ENCODE results near the gene PCDHB7.
"Not testable (repeated sequence)": the region's sequence is repeated elsewhere in the genome, so short reads cannot be mapped to it uniquely, and the experiment has no call there.

PCDHB7 gene

DNA sequence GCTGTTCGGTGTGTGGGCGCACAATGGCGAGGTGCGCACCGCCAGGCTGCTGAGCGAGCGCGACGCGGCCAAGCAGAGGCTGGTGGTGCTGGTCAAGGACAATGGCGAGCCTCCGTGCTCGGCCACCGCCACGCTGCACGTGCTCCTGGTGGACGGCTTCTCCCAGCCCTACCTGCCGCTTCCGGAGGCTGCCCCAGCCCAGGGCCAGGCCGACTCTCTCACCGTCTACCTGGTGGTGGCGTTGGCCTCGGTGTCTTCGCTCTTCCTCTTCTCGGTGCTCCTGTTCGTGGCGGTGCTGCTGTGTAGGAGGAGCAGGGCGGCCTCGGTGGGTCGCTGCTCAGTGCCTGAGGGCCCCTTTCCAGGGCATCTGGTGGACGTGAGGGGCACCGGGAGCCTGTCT is 7.4 kb downstream of the PCDHB7 start:
- not testable (repeated sequence) for H3K4me3 ChIP-seq (ENCODE audit: low read depth, low read length)

GRCh38 chr5:141180313-141180712 is 7.9 kb downstream of the PCDHB7 start:
- no peak overlapping the region for H3K4me3 ChIP-seq (ENCODE audit: low read depth, low read length)

DNA sequence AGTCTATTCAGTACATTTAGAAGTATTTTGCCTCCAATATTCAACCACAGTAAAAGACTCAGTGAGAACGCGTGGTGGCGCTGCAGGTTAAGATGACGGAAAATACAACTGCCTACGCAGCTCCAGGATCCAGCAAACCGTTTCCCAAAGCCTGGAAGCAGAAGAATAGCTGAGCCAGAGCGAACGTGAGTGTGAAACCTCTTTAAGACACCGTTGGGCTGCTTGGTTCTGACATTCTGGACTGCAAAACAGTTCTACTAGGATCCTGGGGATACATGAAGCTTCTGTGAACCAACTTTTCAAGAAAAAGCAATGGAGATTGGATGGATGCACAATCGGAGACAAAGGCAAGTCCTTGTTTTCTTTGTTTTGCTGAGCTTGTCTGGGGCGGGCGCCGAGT is 9.8 kb downstream of the PCDHB7 start, which contains the start of gene PCDHB16:
Gene PCDHB16 (plus strand): TSS at position 140 of the 400 bp plus-strand sequence. CDS start 173 bp downstream, at position 313.
- H3K4me3 ChIP-seq (ENCODE audit: low read depth, low read length): peak within 1 kb of the TSS; percentile 2

- not testable (repeated sequence) for H3K4me3 ChIP-seq (ENCODE audit: low read depth, low read length)
Observed at GRCh38 chr5:141184117-141184855, 11.8 kb downstream of the PCDHB7 start.

- no peak within 1 kb of the TSS for H3K4me3 ChIP-seq (ENCODE audit: low read depth, low read length)
Observed at GRCh38 chr5:141186897-141187512, 14.6 kb downstream of the PCDHB7 start, which contains the start of gene PCDHB9. TSS of gene PCDHB9 (plus strand) at chr5:141187161. CDS start at chr5:141187319, 158 bp downstream.

DNA sequence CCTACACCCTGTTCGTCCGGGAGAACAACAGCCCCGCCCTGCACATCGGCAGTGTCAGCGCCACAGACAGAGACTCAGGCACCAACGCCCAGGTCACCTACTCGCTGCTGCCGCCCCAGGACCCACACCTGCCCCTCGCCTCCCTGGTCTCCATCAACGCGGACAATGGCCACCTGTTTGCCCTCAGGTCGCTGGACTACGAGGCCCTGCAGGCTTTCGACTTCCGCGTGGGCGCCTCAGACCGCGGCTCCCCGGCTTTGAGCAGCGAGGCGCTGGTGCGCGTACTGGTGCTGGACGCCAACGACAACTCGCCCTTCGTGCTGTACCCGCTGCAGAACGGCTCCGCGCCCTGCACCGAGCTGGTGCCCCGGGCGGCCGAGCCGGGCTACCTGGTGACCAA is 16.2 kb downstream of the PCDHB7 start:
- not testable (repeated sequence) for H3K4me3 ChIP-seq (ENCODE audit: low read depth, low read length)

GRCh38 chr5:141189131-141189530 is 16.7 kb downstream of the PCDHB7 start:
- not testable (repeated sequence) for H3K4me3 ChIP-seq (ENCODE audit: low read depth, low read length)

DNA sequence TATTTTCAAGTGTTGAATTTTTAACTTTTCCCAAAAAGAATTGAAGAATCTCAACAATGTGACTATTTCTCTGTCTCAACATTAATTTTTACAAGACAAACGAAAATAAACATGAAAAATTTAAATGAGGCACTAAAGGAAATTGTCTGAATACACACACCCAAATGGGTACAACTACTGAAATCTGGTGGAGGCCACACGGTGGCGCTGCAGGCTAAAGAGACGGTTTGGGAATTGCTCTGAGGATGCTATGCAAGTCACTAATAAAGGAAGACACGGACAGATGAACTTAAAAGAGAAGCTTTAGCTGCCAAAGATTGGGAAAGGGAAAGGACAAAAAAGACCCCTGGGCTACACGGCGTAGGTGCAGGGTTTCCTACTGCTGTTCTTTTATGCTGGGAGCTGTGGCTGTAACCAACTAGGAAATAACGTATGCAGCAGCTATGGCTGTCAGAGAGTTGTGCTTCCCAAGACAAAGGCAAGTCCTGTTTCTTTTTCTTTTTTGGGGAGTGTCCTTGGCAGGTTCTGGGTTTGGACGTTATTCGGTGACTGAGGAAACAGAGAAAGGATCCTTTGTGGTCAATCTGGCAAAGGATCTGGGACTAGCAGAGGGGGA is 19.8 kb downstream of the PCDHB7 start, which contains the start of gene PCDHB10:
Gene PCDHB10 (plus strand): TSS at position 244 of the 616 bp plus-strand sequence. CDS start 200 bp downstream, at position 444.
- H3K4me3 ChIP-seq (ENCODE audit: low read depth, low read length): no peak within 1 kb of the TSS

DNA sequence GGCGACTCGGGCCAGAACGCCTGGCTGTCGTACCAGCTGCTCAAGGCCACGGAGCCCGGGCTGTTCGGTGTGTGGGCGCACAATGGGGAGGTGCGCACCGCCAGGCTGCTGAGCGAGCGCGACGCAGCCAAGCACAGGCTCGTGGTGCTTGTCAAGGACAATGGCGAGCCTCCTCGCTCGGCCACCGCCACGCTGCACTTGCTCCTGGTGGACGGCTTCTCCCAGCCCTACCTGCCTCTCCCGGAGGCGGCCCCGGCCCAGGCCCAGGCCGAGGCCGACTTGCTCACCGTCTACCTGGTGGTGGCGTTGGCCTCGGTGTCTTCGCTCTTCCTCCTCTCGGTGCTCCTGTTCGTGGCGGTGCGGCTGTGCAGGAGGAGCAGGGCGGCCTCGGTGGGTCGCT is 21.9 kb downstream of the PCDHB7 start:
- H3K4me3 ChIP-seq (ENCODE audit: low read depth, low read length): not testable (repeated sequence)

- no peak overlapping the region for H3K4me3 ChIP-seq (ENCODE audit: low read depth, low read length)
Observed at GRCh38 chr5:141196363-141196762, 23.9 kb downstream of the PCDHB7 start.

GRCh38 chr5:141199359-141200235 is 27.2 kb downstream of the PCDHB7 start, which contains the start of gene PCDHB11:
TSS of gene PCDHB11 (plus strand) at chr5:141199627. CDS start at chr5:141199775, 148 bp downstream.
- no peak within 1 kb of the TSS for H3K4me3 ChIP-seq (ENCODE audit: low read depth, low read length)

DNA sequence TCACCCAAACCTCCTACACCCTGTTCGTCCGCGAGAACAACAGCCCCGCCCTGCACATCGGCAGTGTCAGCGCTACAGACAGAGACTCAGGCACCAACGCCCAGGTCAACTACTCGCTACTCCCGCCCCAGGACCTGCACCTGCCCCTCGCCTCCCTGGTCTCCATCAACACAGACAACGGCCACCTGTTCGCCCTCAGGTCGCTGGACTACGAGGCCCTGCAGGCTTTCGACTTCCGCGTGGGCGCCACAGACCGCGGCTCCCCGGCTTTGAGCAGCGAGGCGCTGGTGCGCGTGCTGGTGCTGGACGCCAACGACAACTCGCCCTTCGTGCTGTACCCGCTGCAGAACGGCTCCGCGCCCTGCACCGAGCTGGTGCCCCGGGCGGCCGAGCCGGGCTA is 28.7 kb downstream of the PCDHB7 start:
- H3K4me3 ChIP-seq (ENCODE audit: low read depth, low read length): not testable (repeated sequence)

DNA sequence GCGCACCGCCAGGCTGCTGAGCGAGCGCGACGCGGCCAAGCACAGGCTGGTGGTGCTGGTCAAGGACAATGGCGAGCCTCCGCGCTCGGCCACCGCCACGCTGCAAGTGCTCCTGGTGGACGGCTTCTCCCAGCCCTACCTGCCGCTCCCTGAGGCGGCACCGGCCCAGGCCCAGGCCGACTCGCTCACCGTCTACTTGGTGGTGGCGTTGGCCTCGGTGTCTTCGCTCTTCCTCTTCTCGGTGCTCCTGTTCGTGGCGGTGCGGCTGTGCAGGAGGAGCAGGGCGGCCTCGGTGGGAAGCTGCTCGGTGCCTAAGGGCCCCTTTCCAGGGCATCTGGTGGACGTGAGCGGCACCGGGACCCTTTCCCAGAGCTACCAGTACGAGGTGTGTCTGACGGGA is 29.2 kb downstream of the PCDHB7 start:
- not testable (repeated sequence) for H3K4me3 ChIP-seq (ENCODE audit: low read depth, low read length)

- H3K4me3 ChIP-seq (ENCODE audit: low read depth, low read length): no peak within 1 kb of the TSS
Observed at GRCh38 chr5:141208478-141208877, 36.0 kb downstream of the PCDHB7 start, which contains the start of gene PCDHB12. TSS of gene PCDHB12 (plus strand) at chr5:141208719. CDS start at chr5:141208908, 189 bp downstream.

DNA sequence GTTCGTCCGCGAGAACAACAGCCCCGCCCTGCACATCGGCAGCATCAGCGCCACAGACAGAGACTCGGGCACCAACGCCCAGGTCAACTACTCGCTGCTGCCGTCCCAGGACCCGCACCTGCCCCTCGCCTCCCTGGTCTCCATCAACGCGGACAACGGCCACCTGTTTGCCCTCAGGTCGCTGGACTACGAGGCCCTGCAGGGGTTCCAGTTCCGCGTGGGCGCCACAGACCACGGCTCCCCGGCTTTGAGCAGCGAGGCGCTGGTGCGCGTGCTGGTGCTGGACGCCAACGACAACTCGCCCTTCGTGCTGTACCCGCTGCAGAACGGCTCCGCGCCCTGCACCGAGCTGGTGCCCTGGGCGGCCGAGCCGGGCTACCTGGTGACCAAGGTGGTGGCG is 37.8 kb downstream of the PCDHB7 start:
- not testable (repeated sequence) for H3K4me3 ChIP-seq (ENCODE audit: low read depth, low read length)

GRCh38 chr5:141210849-141211248 is 38.4 kb downstream of the PCDHB7 start:
- not testable (repeated sequence) for H3K4me3 ChIP-seq (ENCODE audit: low read depth, low read length)

DNA sequence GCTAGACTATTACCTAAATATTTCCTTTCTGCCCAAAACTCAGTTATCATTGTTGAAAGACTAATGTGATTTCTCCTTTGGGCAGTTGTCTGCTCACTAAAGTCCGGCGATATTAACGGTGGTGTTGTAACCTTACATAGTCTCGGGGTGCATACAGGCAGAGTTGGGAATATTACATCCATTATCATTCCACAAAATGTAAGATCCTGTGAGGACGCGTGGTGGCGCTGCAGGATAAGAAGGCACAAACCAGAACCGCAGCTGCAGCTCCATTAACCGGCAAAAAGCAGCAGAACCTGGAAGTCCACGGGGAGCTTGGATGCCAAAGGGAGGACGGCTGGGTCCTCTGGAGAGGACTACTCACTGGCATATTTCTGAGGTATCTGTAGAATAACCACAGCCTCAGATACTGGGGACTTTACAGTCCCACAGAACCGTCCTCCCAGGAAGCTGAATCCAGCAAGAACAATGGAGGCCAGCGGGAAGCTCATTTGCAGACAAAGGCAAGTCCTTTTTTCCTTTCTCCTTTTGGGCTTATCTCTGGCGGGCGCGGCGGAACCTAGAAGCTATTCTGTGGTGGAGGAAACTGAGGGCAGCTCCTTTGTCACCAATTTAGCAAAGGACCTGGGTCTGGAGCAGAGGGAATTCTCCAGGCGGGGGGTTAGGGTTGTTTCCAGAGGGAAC is 41.4 kb downstream of the PCDHB7 start, which contains the start of gene PCDHB13:
Gene PCDHB13 (plus strand): TSS at position 264 of the 684 bp plus-strand sequence. CDS start 205 bp downstream, at position 469.
- H3K4me3 ChIP-seq (ENCODE audit: low read depth, low read length): not testable (repeated sequence)

GRCh38 chr5:141214583-141214982 is 42.1 kb downstream of the PCDHB7 start:
- H3K4me3 ChIP-seq (ENCODE audit: low read depth, low read length): not testable (repeated sequence)

- not testable (repeated sequence) for H3K4me3 ChIP-seq (ENCODE audit: low read depth, low read length)
Observed at GRCh38 chr5:141215504-141215903, 43.1 kb downstream of the PCDHB7 start.

- not testable (repeated sequence) for H3K4me3 ChIP-seq (ENCODE audit: low read depth, low read length)
Observed at GRCh38 chr5:141216035-141216434, 43.6 kb downstream of the PCDHB7 start.

Measured in iPS-11a (cell line).